Spleen (tissue), 11 donors: ENCODE results near the gene GMEB2. TPM values are rescaled to one million over a fixed set of nuclear protein-coding genes. Genes with fewer than 3 reads are reported as not detected.
"Not testable (repeated sequence)": the region's sequence is repeated elsewhere in the genome, so short reads cannot be mapped to it uniquely, and the experiment has no call there.

Experiments used
- DNase-seq: peaks from one replicate; pipeline ENCODE4 v3.0.0-alpha.2; 2020
- H3K27ac ChIP-seq, 8 donors: fragments of 200-600 bp; sonication (generic) in 7 of 8; 1 replicate in 4 of 8; 2 replicates in 4 of 8; pipeline versions ENCODE4 v1.5.0 to v1.8.0; 2016 to 2021; ENCODE audit warnings: inconsistent platforms in 4 of 8, mild to moderate bottlenecking in 4 of 8, moderate library complexity in 1 of 8
- H3K27me3 ChIP-seq, 7 donors: fragments of 200-600 bp; sonication (generic) in 6 of 7; replicated peaks in 1 of 7; 1 replicate in 4 of 7; 2 replicates in 3 of 7; pipeline versions ENCODE4 v1.5.0 to v1.8.0; 2016 to 2021; ENCODE audit warnings: inconsistent platforms in 3 of 7, mild to moderate bottlenecking in 1 of 7
- H3K36me3 ChIP-seq, 6 donors: fragments of 200-600 bp; sonication (generic) in 5 of 6; 1 replicate in 4 of 6; 2 replicates in 2 of 6; pipeline versions ENCODE4 v1.5.0 to v1.8.0; 2016 to 2021; ENCODE audit warnings: inconsistent platforms in 2 of 6
- H3K4me1 ChIP-seq, 6 donors: fragments of 200-600 bp; sonication (generic) in 5 of 6; 1 replicate in 3 of 6; 2 replicates in 3 of 6; pipeline versions ENCODE4 v1.5.0 to v1.8.0; 2016 to 2021; ENCODE audit warnings: inconsistent platforms in 3 of 6
- H3K4me3 ChIP-seq, 8 donors: fragments of 200-600 bp; sonication (generic) in 7 of 8; 1 replicate in 4 of 8; 2 replicates in 4 of 8; pipeline versions ENCODE4 v1.5.0 to v1.8.0; 2016 to 2021; ENCODE audit warnings: inconsistent platforms in 4 of 8, mild to moderate bottlenecking in 4 of 8, moderate library complexity in 2 of 8
- H3K9me3 ChIP-seq, 8 donors: fragments of 200-600 bp; sonication (generic) in 7 of 8; 1 replicate in 4 of 8; 2 replicates in 4 of 8; pipeline versions ENCODE4 v1.5.0 to v1.8.0; 2016 to 2021; ENCODE audit warnings: inconsistent platforms in 4 of 8
- CTCF ChIP-seq, 11 experiments: fragments of 200-600 bp in 7 of 11; fragments of 450-650 bp in 4 of 11; sonication (generic) in 4 of 11; IDR thresholded peaks in 8 of 11; conservative IDR thresholded peaks in 3 of 11; 1 replicate in 7 of 11; 2 replicates in 4 of 11; pipeline versions ENCODE4 v1.4.0 to v1.8.0; 2016 to 2021; ENCODE audit warnings: antibody characterized with exemption in 11 of 11, inconsistent platforms in 4 of 11, mild to moderate bottlenecking in 1 of 11
- POLR2A ChIP-seq, 3 donors: fragments of 450-650 bp; IDR thresholded peaks; one replicate each; pipeline ENCODE4 v1.5.1; 2017; ENCODE audit warnings: antibody characterized with exemption in 3 of 3, mild to moderate bottlenecking in 1 of 3
- POLR2AphosphoS5 ChIP-seq, 3 donors: sonication (generic); formaldehyde crosslinking; IDR thresholded peaks; one replicate each; pipeline ENCODE4 v1.5.1; 2017; ENCODE audit warnings: antibody characterized with exemption in 3 of 3
- WGBS, 5 donors: extraction: QIAGEN DNeasy Blood & Tissue Kit in 3 of 5; methylation state at CpG; one replicate each; pipeline versions ENCODE4 v1.1.5 to v1.1.7; 2013 to 2018; 5-methylcytosine and 5-hydroxymethylcytosine counted together
- intact Hi-C: fragments of 100-400 bp; cut with DNase I; formaldehyde crosslinking; loops from one replicate; pipeline ENCODE4 v1.15.0; 2023; ENCODE audit warnings: low total_unique reads
- polyA plus RNA-seq, 3 donors: library from polyadenylated mRNA; stranded (reverse); fragments of 200-250 nt; gene quantifications; one replicate each; pipeline ENCODE4 v1.2.1, GENCODE V29; 2013
- total RNA-seq, 7 donors: library from RNA; depleted of rRNA in 3 of 7; stranded (reverse); fragments of >200 nt in 3 of 7; fragmentation: NEBNext Ultra II Directional in 4 of 7; extraction: Animal tissue kit (Norgen Biotek cat#: 25700) in 4 of 7; gene quantifications; one replicate each; pipeline versions ENCODE4 v1.1.0 to v1.2.1, GENCODE V29; 2016 to 2021
- donor health status: healthy with polysubstance abuse.
- donor health status: DM: no; HTN: no; CAD: no; lungs with moderate emphysema.
- donor health status: DM: no; HTN: no; CAD: no.
- donor health status: Bipolar disorder and iron deficiency.
- donor health status: healthy.
- donor health status: DM: no; HTN: no; CAD: no.
- donor health status: DM: yes; HTN: yes; CAD: no.

Gene GMEB2
- total and polyA plus RNA-seq, 10 donors: 8.6 to 15.0 (median 12.5) TPM

DNA sequence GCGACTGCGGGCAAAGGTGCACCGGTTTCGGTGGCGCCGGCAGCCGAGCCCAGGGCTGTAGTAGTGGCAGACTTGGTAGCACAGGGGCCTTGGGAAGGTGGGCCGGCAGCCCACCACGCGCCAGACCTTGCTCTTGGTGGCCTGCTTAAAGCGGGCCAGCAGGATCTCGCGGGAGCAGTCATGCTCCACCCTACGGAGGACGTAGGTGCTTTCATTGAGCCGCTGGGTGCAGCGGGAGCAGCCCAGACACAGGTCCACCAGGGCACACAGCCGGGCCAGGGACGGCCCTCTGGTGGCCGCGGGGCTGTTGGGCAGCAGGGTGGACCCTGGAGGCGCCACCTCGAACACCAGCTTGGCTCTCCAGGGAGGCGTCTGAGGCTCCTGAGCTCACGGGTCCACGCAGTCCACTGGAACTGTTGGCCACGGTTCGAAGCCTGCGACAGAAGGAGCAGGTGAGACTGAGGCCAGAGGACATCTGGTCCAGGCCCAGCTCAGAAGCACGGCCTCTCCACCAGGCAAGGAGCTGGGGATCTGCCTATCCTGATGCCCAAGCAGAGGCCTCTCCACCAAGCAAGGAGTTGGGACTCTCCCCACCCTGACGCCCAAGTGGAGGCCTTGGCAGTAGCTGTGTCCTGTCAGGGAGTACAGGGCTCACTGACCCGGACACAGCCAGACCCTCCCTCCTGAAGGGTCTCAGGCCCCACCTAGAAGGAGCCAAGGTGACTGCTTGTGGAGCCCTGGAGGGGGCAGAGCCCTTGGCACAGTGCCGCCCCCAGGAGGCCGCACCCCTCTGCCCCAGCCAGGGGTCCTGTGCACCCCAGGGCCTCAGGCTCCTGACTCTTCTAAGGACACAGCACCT is 53.9 kb downstream of the GMEB2 start:
- Histone ChIP-seq H3K4me3 (peak overlapping the region; percentile 57 to 86 (median 68)), H3K27ac (peak overlapping the region in 7 of 8 donors; percentile 87 to 96 (median 92)), H3K27me3 (peaks cover 0 to 19% (median 0%) of the 10 kb centered on the region in 7 donors), H3K4me1 (peaks cover 30 to 67% (median 57%) of the 10 kb centered on the region in 6 donors), H3K36me3 (peaks cover 0 to 45% (median 12%) of the 10 kb centered on the region in 6 donors), H3K9me3 (no peaks in the 10 kb centered on the region)
- WGBS, 5 donors: 83 to 93% (median 88%) methylated on average over 16 to 34 of the region's 34 CpGs
- peak; percentile 80 for DNase-seq
- intact Hi-C loops: no loop called here
- TF ChIP-seq POLR2A (IDR thresholded peaks at IDR 0.05) (no peak), POLR2AphosphoS5 (IDR thresholded peaks at IDR 0.05) (no peak), CTCF (IDR thresholded peaks at IDR 0.05 in 8 of 11, conservative IDR thresholded peaks at IDR 0.05 in 3 of 11) (peak in 2 of 11 experiments; percentile 13 to 17)

- Histone ChIP-seq H3K27me3 (peaks cover 0 to 13% (median 0%) of the 10 kb centered on the region in 7 donors), H3K27ac (peak overlapping the region in 3 of 8 donors; percentile 94 to 96 (median 94)), H3K4me1 (peaks cover 30 to 75% (median 65%) of the 10 kb centered on the region in 6 donors), H3K4me3 (peak overlapping the region in 2 of 8 donors; percentile 64 to 86), H3K36me3 (peaks cover 0 to 53% (median 12%) of the 10 kb centered on the region in 6 donors), H3K9me3 (no peaks in the 10 kb centered on the region)
- WGBS, 5 donors: 89 to 97% (median 91%) methylated on average over 19 to 48 of the region's 48 CpGs
- DNase-seq: peak; percentile 79
- intact Hi-C loops: no loop called here
- TF ChIP-seq POLR2AphosphoS5 (IDR thresholded peaks at IDR 0.05) (no peak), POLR2A (IDR thresholded peaks at IDR 0.05) (no peak), CTCF (IDR thresholded peaks at IDR 0.05 in 8 of 11, conservative IDR thresholded peaks at IDR 0.05 in 3 of 11) (no peak)
Measured at GRCh38 chr20:63572071-63572787, 54.7 kb downstream of the GMEB2 start.

DNA sequence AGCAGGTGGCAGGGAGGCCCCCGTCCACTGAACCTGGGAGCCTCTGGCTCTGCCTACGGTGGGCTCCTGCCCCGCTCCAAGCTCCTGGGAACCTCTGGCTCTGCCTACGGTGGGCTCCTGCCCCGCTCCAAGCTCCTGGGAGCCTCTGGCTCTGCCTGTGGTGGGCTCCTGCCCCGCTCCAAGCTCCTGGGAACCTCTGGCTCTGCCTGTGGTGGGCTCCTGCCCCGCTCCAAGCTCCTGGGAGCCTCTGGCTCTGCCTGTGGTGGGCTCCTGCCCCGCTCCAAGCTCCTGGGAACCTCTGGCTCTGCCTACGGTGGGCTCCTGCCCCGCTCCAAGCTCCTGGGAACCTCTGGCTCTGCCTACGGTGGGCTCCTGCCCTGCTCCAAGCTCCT is 55.8 kb downstream of the GMEB2 start:
- H3K27me3 ChIP-seq: peaks cover 0 to 11% (median 0%) of the 10 kb centered on the region in 7 donors
- DNase-seq, H3K4me3 ChIP-seq, intact Hi-C loops, H3K27ac ChIP-seq, H3K9me3 ChIP-seq: not testable (repeated sequence)
- peaks cover 0 to 64% (median 19%) of the 10 kb centered on the region in 6 donors for H3K36me3 ChIP-seq
- peaks cover 30 to 83% (median 71%) of the 10 kb centered on the region in 6 donors for H3K4me1 ChIP-seq
- WGBS, 5 donors: 63 to 94% (median 73%) methylated on average over 1 to 8 of the region's 11 CpGs

GRCh38 chr20:63570281-63571086 is 56.4 kb downstream of the GMEB2 start:
- H3K27ac ChIP-seq: no peak overlapping the region
- no peaks in the 10 kb centered on the region for H3K9me3 ChIP-seq
- 86 to 96% (median 91%) methylated on average over 10 to 28 of the region's 28 CpGs for WGBS, 5 donors
- peaks cover 0 to 6% (median 0%) of the 10 kb centered on the region in 7 donors for H3K27me3 ChIP-seq
- peaks cover 0 to 70% (median 25%) of the 10 kb centered on the region in 6 donors for H3K36me3 ChIP-seq
- DNase-seq: no peak
- H3K4me1 ChIP-seq: peaks cover 30 to 81% (median 71%) of the 10 kb centered on the region in 6 donors
- intact Hi-C loops: no loop called here
- TF ChIP-seq POLR2AphosphoS5 (IDR thresholded peaks at IDR 0.05) (peak in 2 of 3 donors; percentile 36 to 55), POLR2A (IDR thresholded peaks at IDR 0.05) (no peak), CTCF (IDR thresholded peaks at IDR 0.05 in 8 of 11, conservative IDR thresholded peaks at IDR 0.05 in 3 of 11) (no peak)
- H3K4me3 ChIP-seq: no peak overlapping the region
